ENCODE data around the gene PIK3CB.
"Not testable (repeated sequence)": the region's sequence is repeated elsewhere in the genome, so short reads cannot be mapped to it uniquely, and the experiment has no call there.

Gene PIK3CB

DNA sequence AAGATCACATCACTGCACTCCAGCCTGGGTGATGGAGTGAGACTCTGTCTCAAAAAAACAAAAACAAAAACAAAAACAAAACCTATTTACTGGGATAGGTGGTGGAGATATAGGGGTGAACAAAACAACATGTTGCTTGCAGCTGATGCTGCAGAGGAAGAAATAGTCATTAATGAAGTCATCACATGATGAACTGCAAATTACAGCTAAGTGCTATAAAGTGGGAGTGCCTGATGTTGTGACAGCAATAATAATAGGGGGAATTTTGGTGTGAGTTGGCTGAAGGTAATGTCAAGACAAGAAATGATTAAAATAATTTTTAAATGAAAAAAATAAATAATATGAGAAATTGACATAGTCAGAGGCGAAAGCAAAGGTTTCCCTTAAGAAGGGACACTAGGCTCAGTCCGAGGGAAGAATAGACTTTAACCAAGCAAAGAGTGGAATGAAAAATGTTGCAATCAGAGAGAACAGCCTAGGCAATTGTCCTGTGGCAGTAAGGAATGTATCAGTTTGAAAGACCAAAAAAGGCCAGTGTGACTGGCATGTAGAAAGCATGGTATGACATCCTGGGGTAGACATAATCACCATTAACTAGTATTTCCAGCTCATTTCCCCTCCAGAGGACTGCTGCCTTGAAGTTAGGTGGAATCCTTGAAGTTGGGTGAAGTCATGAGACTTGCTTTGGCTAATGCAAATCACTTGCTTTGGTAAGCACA lies 14.7 kb upstream of the PIK3CB start:
- no peak overlapping the region for H3K4me3 ChIP-seq (ENCODE audit: control insufficient read depth, low read depth, low read length)
- no peak for DNase-seq (ENCODE audit: low read depth)

GRCh38 chr3:138848696-138849095 lies 14.0 kb upstream of the PIK3CB start:
- TF ChIP-seq, protein P1, sequence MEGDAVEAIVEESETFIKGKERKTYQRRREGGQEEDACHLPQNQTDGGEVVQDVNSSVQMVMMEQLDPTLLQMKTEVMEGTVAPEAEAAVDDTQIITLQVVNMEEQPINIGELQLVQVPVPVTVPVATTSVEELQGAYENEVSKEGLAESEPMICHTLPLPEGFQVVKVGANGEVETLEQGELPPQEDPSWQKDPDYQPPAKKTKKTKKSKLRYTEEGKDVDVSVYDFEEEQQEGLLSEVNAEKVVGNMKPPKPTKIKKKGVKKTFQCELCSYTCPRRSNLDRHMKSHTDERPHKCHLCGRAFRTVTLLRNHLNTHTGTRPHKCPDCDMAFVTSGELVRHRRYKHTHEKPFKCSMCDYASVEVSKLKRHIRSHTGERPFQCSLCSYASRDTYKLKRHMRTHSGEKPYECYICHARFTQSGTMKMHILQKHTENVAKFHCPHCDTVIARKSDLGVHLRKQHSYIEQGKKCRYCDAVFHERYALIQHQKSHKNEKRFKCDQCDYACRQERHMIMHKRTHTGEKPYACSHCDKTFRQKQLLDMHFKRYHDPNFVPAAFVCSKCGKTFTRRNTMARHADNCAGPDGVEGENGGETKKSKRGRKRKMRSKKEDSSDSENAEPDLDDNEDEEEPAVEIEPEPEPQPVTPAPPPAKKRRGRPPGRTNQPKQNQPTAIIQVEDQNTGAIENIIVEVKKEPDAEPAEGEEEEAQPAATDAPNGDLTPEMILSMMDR (IDR thresholded peaks at IDR 0.05; ENCODE audit: control insufficient read depth, insufficient read depth, low read depth, low read length, missing control alignments), result no peak
- no peak for DNase-seq (ENCODE audit: low read depth)
- no peak overlapping the region for H3K4me3 ChIP-seq (ENCODE audit: control insufficient read depth, low read depth, low read length)

More for the DNA sequence above, 14.7 kb upstream of the PIK3CB start:
- TF ChIP-seq, protein P1 (IDR thresholded peaks at IDR 0.05; ENCODE audit: control insufficient read depth, insufficient read depth, low read depth, low read length, missing control alignments), result no peak

DNA sequence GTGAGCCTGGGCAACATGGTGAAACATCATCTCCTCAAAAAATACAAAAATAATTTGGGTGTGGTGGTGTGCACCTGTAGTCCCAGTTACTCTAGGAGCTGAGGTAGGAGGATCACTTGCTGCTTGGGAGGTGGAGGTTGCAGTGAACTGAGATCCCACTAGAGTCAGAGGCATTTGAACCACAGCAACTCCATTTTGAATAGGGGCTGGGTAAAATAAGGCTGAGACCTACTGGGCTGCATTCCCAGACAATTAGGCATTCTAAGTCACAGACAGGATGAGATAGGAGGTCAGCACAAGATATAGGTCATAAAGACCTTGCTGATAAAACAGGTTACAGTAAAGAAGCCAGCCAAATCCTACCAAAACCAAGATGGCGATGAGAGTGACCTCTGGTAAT lies 12.1 kb upstream of the PIK3CB start:
- DNase-seq (ENCODE audit: low read depth); H3K4me3 ChIP-seq (ENCODE audit: control insufficient read depth, low read depth, low read length): not testable (repeated sequence)

GRCh38 chr3:138846262-138846791 lies 11.6 kb upstream of the PIK3CB start:
- H3K4me3 ChIP-seq (ENCODE audit: control insufficient read depth, low read depth, low read length), result no peak overlapping the region
- TF ChIP-seq, protein P1 (IDR thresholded peaks at IDR 0.05; ENCODE audit: control insufficient read depth, insufficient read depth, low read depth, low read length, missing control alignments), result no peak
- no peak for DNase-seq (ENCODE audit: low read depth)

GRCh38 chr3:138845771-138846173 lies 11.0 kb upstream of the PIK3CB start:
- DNase-seq (ENCODE audit: low read depth), result no peak
- H3K4me3 ChIP-seq (ENCODE audit: control insufficient read depth, low read depth, low read length), result no peak overlapping the region
- TF ChIP-seq, protein P1 (IDR thresholded peaks at IDR 0.05; ENCODE audit: control insufficient read depth, insufficient read depth, low read depth, low read length, missing control alignments), result no peak

DNA sequence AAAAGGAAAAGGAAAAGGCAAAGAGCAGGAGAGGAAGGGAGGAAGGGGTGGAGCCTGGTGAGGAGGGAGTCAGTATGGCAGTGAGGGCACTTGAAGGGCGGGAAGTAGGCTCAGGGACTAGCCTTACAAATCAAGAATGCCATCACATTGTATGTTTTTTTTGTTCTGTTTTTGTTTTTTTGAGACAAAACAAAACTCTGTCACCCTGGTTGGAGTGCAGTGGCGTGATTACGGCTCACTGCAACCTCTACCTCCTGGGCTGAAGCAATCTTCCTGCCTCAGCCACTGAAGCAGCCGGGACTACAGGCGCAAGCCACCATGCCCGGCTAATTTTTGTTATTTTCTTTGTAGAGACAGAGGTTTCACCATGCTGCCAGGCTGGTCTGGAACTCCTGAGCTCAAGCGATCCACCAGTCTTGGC lies 10.5 kb upstream of the PIK3CB start:
- H3K4me3 ChIP-seq (ENCODE audit: control insufficient read depth, low read depth, low read length), result no peak overlapping the region
- TF ChIP-seq, protein P1 (IDR thresholded peaks at IDR 0.05; ENCODE audit: control insufficient read depth, insufficient read depth, low read depth, low read length, missing control alignments), result no peak
- DNase-seq (ENCODE audit: low read depth), result no peak

GRCh38 chr3:138842483-138843188 lies 7.9 kb upstream of the PIK3CB start:
- DNase-seq (ENCODE audit: low read depth), result no peak
- H3K4me3 ChIP-seq (ENCODE audit: control insufficient read depth, low read depth, low read length), result no peak overlapping the region
- TF ChIP-seq, protein P1 (IDR thresholded peaks at IDR 0.05; ENCODE audit: control insufficient read depth, insufficient read depth, low read depth, low read length, missing control alignments), result no peak

- H3K4me3 ChIP-seq (ENCODE audit: control insufficient read depth, low read depth, low read length); DNase-seq (ENCODE audit: low read depth): not testable (repeated sequence)
Measured at GRCh38 chr3:138838385-138838784, 3.7 kb upstream of the PIK3CB start.

DNA sequence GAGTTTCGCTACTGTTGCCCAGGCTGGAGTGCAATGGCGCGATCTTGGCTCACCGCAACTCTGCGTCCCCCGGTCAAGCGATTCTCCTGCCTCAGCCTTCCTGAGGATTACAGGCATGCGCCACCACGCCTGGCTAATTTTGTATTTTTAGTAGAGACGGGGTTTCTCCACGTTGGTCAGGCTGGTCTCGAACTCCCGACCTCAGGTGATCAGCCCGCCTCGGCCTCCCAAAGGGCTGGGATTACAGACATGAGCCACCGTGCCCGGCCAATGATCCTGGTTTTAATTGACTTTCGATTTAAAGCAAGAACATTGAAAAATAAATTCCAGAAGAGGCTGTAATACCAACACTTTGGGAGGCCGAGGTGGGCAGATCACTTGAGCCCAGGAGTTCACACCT lies 1.1 kb upstream of the PIK3CB start:
- not testable (repeated sequence) for H3K4me3 ChIP-seq (ENCODE audit: control insufficient read depth, low read depth, low read length); DNase-seq (ENCODE audit: low read depth)

Measured in AG09309 (cell line).